ENCODE measurements around the gene TNS1. TPM values are rescaled to one million over a fixed set of nuclear protein-coding genes. Genes with fewer than 3 reads are reported as not detected.

Gene TNS1
- total RNA-seq, 1 experiment from 2014 or later = 3.4 TPM

DNA sequence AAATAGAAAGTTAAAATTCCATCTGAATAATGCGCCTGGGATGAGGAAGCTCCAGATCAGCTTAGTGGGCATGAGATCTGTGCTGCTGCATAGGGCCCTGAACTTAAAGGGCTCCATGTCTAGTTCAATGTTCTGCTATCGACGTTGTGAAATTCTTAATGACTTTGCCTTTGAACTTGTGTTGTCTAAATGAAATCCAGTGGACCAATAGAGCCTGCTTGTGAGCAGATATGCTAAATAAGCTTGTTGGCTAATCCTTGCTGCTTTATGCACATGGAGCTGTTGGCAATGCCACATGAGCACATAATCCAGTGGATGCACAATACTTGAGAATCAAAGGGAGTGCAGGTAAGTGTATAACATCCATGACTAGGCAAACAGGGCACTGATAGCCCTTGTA lies 228.6 kb downstream of the TNS1 start:
- no peaks in the 10 kb centered on the region for H3K79me1 ChIP-seq (ENCODE audit: insufficient read depth, low read depth, low read length, poor library complexity, severe bottlenecking)
- H3K4ac ChIP-seq (ENCODE audit: low read depth, low read length) = no peak overlapping the region
- H3K4me3 Mint-ChIP-seq = no peak overlapping the region
- no peak overlapping the region for H3K14ac ChIP-seq (ENCODE audit: insufficient read depth, low read length)
- H3K36me3 Mint-ChIP-seq (ENCODE audit: insufficient read depth in 1 of 3, low read depth in 3 of 3) = no peaks in the 10 kb centered on the region
- no peak overlapping the region for H4K5ac ChIP-seq (ENCODE audit: insufficient read length, low read depth, low read length)
- H3T11ph ChIP-seq (ENCODE audit: low read length) = no peak overlapping the region
- no peak overlapping the region for H2BK15ac ChIP-seq (ENCODE audit: low read depth, low read length)
- H3K9me3 Mint-ChIP-seq = no peaks in the 10 kb centered on the region; a peak in 1 of 5 replicates
- H2BK5ac ChIP-seq (ENCODE audit: insufficient read length, low read length) = no peak overlapping the region
- no peak overlapping the region for H2AK5ac ChIP-seq (ENCODE audit: insufficient read length, low read length)
- H3K27ac Mint-ChIP-seq = no peak overlapping the region
- H3K9ac ChIP-seq (ENCODE audit: extremely low read depth, insufficient read length, low read length) = no peak overlapping the region
- H3K27me3 Mint-ChIP-seq (ENCODE audit: low read depth) = peaks cover 11% of the 10 kb centered on the region
- no peak overlapping the region for H2AFZ ChIP-seq (ENCODE audit: low read length)
- no peaks in the 10 kb centered on the region for H3K79me2 ChIP-seq (ENCODE audit: insufficient read depth, low read length)
- H3K56ac ChIP-seq (ENCODE audit: insufficient read length, low read depth, low read length) = no peak overlapping the region
- H2BK12ac ChIP-seq (ENCODE audit: insufficient read length, low read depth, low read length) = no peak overlapping the region
- TF ChIP-seq, protein P1, sequence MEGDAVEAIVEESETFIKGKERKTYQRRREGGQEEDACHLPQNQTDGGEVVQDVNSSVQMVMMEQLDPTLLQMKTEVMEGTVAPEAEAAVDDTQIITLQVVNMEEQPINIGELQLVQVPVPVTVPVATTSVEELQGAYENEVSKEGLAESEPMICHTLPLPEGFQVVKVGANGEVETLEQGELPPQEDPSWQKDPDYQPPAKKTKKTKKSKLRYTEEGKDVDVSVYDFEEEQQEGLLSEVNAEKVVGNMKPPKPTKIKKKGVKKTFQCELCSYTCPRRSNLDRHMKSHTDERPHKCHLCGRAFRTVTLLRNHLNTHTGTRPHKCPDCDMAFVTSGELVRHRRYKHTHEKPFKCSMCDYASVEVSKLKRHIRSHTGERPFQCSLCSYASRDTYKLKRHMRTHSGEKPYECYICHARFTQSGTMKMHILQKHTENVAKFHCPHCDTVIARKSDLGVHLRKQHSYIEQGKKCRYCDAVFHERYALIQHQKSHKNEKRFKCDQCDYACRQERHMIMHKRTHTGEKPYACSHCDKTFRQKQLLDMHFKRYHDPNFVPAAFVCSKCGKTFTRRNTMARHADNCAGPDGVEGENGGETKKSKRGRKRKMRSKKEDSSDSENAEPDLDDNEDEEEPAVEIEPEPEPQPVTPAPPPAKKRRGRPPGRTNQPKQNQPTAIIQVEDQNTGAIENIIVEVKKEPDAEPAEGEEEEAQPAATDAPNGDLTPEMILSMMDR (conservative IDR thresholded peaks at IDR 0.05) = no peak
- no peak overlapping the region for H4K91ac ChIP-seq (ENCODE audit: insufficient read length, low read depth, low read length)
- no peak overlapping the region for H3K18ac ChIP-seq (ENCODE audit: insufficient read length, low read depth, low read length)
- H3K4me1 Mint-ChIP-seq = no peaks in the 10 kb centered on the region
- no CpG with 5 or more reads among the region's 3 CpGs for WGBS (ENCODE audit: extremely low coverage, insufficient read length, low lambda C conversion rate)
- no peak overlapping the region for H2BK120ac ChIP-seq (ENCODE audit: low read depth, low read length, poor library complexity, severe bottlenecking)
- no peaks in the 10 kb centered on the region for H3K23me2 ChIP-seq (ENCODE audit: insufficient read length, low read depth, low read length, poor library complexity, severe bottlenecking)
- no peak overlapping the region for H3K27ac ChIP-seq (ENCODE audit: insufficient read length, low read depth, low read length)
- no peak overlapping the region for H4K8ac ChIP-seq (replicated peaks; ENCODE audit: insufficient read length, low read depth, low read length)
- no peaks in the 10 kb centered on the region; the same call in 1 of the 2 replicates for H3K27me3 ChIP-seq (ENCODE audit: insufficient read depth, low read length)
- H3K4me2 ChIP-seq (ENCODE audit: insufficient read depth, insufficient read length, low read length) = no peak overlapping the region
- H3K9me3 ChIP-seq (ENCODE audit: control insufficient read depth, low read depth, low read length) = no peaks in the 10 kb centered on the region
- H4K20me1 ChIP-seq (ENCODE audit: control insufficient read depth, insufficient read depth, insufficient read length) = no peaks in the 10 kb centered on the region
- H2BK20ac ChIP-seq (ENCODE audit: low read depth, low read length, poor library complexity, severe bottlenecking) = no peak overlapping the region
- DNase-seq = no peak
- no peaks in the 10 kb centered on the region for H3K4me1 ChIP-seq (ENCODE audit: insufficient read depth, low read length)
- no peak overlapping the region for H3K23ac ChIP-seq (ENCODE audit: insufficient read length, low read depth, low read length)
